ENCODE results near the gene FARSA. TPM values are rescaled to one million over a fixed set of nuclear protein-coding genes. Genes with fewer than 3 reads are reported as not detected.

FARSA gene
- total and polyA plus RNA-seq, 2 of the 8 experiments (the other 6 are each of a cell fraction or from before 2014, with no cell fraction given) = 61.0 to 103 TPM

DNA sequence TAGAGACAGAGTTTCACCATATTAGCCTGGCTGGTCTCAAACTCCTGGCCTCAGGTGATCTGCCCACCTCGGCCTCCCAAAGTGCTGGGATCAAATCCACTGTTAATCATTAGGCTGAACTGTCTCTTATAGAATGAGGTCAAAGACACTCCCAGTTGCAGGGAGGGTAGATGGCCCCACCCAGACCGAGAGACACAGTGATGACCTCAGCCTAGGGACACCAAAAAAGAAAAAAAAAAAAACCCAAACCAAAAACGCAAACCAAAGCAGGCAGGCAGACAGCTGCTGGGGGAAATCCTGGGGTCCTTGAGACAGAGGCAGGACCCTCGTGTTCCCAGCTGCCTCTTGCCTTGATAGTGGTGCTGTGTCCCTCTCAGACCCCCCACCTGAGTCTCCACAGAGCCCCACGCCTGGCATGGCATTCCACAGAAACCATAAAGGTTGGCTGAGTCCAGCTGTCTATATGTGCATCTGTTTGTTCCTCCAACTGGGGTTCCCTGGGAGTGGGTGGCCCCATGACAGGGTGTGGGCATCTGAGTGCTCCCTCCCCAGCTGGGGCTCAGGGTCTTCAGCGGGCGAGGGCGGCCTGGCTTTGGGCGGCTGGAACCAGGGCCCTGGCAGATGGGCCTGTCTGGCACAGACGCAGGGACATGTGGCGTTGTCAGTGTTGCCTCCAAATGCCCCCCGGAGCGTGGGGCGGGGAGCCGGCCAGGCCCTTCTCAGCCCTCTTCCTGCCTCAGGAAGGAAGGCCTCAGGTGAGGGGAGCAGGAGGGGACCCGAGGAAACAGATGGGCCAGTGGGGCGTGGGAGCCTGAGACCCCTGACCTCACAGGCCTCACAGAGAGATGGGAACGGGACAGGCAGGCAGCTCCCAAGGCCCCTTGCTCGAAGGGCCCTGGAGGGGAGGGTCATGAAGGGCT, 41.0 kb upstream of the FARSA start (continued):
- TF ChIP-seq TAF1 (IDR thresholded peaks at IDR 0.05; ENCODE audit: low read depth, low read length) (no peak), TCF12 (IDR thresholded peaks at IDR 0.05; ENCODE audit: low read depth, low read length) (no peak), JUN (IDR thresholded peaks at IDR 0.05; ENCODE audit: low read depth, low read length) (no peak), HDAC2 (IDR thresholded peaks at IDR 0.05; ENCODE audit: borderline replicate concordance in 1 of 2, low read depth in 2 of 2, low read length in 2 of 2) (no peak), KDM1A (IDR thresholded peaks at IDR 0.05; ENCODE audit: borderline replicate concordance, low read length) (no peak), MAFK (IDR thresholded peaks at IDR 0.05; ENCODE audit: low read depth, low read length) (no peak)
